HG02623 (cell line): ENCODE measurements around the gene DPYSL3.
"Not testable (repeated sequence)": the region's sequence is repeated elsewhere in the genome, so short reads cannot be mapped to it uniquely, and the experiment has no call there.

ENCODE experiments used
- ATAC-seq: cut with Tn5 transposase; IDR thresholded peaks from one replicate; pipeline ENCODE4 v1.9.1; 2021; ENCODE audit warnings: moderate library complexity; ENCODE audit not compliant: unreplicated experiment

Gene DPYSL3

GRCh38 chr5:147373328-147373727 lies 136.5 kb downstream of the DPYSL3 start:
- no peak for ATAC-seq

- no peak for ATAC-seq
Measured at GRCh38 chr5:147372191-147372590, 137.7 kb downstream of the DPYSL3 start.

- no peak for ATAC-seq
Measured at GRCh38 chr5:147371290-147371689, 138.6 kb downstream of the DPYSL3 start.

DNA sequence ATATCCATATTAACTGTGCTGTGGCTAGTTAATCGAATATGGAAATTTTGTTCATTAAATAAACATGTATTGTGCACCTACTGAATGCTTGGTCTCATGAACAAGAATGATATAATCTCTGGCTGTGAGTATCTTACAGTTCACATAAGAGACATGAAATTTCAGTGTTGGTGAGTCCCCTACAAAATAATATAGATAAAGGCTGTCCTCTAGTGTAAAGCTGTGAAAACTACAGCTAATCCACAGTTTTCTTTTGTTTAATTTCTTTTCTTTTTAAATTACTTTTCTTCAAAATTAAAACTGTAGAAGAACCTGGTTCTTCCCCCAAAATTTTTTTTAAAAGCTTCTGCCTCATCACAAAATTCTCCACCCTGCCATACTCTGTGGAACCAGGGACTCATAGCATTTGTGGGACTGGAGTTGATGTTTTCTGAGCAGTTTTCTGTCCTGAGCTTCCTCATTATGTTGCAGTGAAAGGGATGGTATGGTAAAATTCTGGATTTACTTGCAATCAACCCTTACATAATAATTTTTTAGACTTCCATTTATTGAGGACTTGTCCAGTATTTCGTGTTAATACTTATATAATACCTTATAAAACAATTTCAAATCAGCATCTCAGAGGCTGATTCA lies 140.0 kb downstream of the DPYSL3 start:
- no peak for ATAC-seq

DNA sequence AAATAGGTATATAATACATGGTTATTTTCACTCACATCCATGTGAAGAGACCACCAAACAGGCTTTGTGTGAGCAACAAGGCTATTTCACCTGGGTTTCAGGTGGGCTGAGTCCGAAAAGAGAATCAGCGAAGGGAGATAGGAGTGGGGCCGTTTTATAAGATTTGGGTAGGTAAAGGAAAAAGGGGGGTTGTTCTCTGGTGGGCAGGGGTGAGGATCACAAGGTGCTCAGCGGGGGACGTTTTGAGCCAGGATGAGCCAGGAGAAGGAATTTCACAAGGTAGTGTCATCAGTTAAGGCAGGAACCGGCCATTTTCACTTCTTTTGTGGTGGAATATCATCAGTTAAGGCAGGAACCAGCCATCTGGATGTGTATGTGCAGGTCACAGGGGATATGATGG lies 142.5 kb downstream of the DPYSL3 start:
- not testable (repeated sequence) for ATAC-seq

DNA sequence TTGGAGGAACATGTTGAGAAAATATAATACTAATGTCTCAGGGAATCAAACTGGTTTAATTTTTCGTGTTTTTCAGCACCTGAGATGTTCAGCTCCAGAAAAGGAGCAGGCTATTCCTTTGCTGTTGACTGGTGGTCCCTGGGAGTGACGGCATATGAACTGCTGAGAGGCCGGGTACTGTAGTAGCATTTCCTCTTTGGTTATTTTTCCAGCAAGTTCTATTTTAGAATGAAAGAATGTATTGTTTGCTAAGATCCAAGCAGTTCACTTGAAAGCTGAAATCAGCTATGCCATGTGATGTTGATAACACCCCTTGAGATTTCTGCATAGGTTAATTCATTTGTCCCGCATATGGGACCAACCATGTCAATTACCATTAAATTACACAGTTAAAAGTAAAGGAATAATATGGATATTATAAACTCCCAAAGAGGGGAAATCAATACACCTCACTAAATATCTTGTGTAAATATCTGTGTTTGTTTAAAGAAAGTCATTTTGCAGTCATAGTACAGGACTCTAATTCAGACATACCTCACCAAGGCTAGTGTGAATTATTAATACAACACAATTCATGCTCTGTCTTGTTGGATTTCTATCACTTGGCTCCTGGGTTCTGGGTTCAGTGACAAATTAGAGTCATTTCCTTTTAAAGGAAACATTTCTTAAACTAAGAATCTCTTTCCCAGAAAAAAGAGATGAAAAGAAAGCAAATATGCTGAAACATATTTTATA lies 148.3 kb downstream of the DPYSL3 start:
- no peak for ATAC-seq

- no peak for ATAC-seq
Measured at GRCh38 chr5:147360816-147361215, 149.1 kb downstream of the DPYSL3 start.

DNA sequence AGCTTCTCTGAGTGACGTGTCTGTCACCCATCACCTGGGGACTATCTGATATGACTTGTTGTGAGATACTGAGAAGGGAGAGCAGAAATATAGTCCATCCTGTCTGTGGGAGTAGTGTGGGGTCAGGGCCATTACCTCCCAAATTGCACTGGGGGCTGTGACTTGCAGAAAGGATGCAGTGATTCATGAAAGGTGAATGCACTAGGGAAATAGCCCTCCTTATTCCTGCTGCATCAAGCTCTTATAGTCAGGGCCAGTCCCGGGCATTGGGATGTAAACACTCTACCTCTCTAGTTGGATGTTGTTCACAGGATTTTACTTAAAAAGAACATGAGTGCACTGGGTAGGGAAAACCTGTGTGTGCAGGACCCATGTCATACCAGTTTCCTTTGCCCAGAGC lies 150.3 kb downstream of the DPYSL3 start:
- no peak for ATAC-seq

GRCh38 chr5:147359101-147359500 lies 150.8 kb downstream of the DPYSL3 start:
- ATAC-seq, result no peak

- no peak for ATAC-seq
Measured at GRCh38 chr5:147349241-147349640, 160.6 kb downstream of the DPYSL3 start.

GRCh38 chr5:147348451-147348850 lies 161.4 kb downstream of the DPYSL3 start:
- ATAC-seq, result no peak

- no peak for ATAC-seq
Measured at GRCh38 chr5:147348046-147348445, 161.8 kb downstream of the DPYSL3 start.

DNA sequence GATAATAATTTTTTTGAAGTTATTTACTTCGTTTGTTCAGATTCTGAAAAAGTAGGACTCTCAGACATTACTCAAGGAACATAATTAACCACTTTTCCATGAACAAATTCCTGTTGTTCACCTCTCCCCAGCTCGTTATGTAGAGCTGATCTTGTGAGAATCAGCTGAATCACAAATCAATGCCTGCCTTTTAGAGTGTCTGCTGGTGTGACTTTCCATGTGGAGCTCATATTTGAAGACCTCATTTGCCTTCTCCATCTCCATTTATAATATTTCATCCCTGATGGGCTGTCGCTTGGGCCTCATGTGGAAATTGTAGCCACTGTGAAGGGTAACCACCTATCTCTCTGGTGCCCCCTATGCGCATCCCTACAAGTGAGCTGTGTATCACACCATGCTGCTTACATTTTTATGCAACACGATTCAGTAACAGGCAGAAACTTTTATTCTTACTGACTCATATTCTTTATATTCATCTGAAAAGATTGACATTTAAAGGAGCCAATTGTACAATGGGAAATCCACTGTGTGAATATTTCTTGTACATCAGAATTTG lies 163.8 kb downstream of the DPYSL3 start:
- ATAC-seq, result no peak

- ATAC-seq, result no peak
Measured at GRCh38 chr5:147344861-147345260, 165.0 kb downstream of the DPYSL3 start.

- ATAC-seq, result no peak
Measured at GRCh38 chr5:147341345-147341744, 168.5 kb downstream of the DPYSL3 start.

DNA sequence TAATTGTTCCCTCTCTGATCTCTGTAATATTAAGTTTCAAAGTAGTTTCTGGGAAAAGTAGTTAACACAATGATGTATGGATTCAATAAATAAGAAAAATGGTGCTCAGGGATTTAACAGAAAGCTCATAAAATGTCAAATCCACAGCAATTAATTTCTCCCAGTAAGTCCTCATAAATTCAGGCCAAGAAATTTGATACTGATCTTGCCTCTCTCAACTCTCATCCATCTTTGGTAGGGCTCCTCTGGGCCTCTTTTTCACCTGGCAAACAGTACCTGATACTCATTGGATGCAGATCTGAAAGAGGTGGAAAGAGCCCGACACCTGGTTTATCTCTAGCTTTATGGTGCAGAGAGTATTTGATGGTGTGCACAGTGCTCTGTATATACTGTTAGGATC lies 168.9 kb downstream of the DPYSL3 start:
- no peak for ATAC-seq
